ENCODE data around the gene EIF3L. TPM values are rescaled to one million over a fixed set of nuclear protein-coding genes. Genes with fewer than 3 reads are reported as not detected.

Gene EIF3L
- total and polyA plus RNA-seq, 9 of the 15 experiments (the other 6 are each of a cell fraction or from before 2014, with no cell fraction given): 257 to 699 (median 368) TPM

DNA sequence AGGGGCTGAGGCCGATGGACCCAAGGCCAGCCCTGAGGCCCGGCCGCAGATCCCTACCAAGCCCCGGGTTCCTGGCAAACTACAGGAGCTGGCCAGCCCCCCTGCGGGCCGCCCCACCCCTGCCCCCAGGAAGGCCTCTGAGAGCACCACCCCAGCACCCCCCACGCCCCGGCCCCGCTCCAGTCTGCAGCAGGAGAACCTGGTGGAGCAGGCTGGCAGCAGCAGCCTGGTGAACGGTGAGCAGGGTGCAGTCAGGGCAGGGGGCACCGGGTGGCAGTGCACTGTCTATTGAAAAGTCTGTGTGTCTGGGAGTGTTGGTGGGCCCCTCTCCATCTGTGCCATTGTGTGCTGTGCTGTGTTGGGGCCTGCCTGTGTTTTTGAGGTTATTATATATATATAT is 73.0 kb downstream of the EIF3L start (continued):
- TF ChIP-seq, protein P1, sequence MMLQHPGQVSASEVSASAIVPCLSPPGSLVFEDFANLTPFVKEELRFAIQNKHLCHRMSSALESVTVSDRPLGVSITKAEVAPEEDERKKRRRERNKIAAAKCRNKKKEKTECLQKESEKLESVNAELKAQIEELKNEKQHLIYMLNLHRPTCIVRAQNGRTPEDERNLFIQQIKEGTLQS (IDR thresholded peaks at IDR 0.05): no peak
- TF ChIP-seq, protein P1 (CRISPR knock-in tag; conservative IDR thresholded peaks at IDR 0.05): no peak
- TF ChIP-seq POLR3G (IDR thresholded peaks at IDR 0.05; ENCODE audit: extremely low read depth, insufficient read length, insufficient replicate concordance) (no peak), NFXL1 (CRISPR knock-in tag; IDR thresholded peaks at IDR 0.05) (no peak), CREBBP (IDR thresholded peaks at IDR 0.05; ENCODE audit: low read depth, low read length) (no peak), MBD2 (IDR thresholded peaks at IDR 0.05; ENCODE audit: borderline replicate concordance, low read depth) (no peak), HCFC1 (IDR thresholded peaks at IDR 0.05; ENCODE audit: low read depth, low read length) (no peak)
- TF ChIP-seq, protein P2, sequence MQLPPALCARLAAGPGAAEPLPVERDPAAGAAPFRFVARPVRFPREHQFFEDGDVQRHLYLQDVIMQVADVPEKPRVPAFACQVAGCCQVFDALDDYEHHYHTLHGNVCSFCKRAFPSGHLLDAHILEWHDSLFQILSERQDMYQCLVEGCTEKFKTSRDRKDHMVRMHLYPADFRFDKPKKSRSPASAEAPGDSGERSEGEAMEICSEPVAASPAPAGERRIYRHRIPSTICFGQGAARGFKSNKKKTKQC (CRISPR knock-in tag; IDR thresholded peaks at IDR 0.05): no peak

DNA sequence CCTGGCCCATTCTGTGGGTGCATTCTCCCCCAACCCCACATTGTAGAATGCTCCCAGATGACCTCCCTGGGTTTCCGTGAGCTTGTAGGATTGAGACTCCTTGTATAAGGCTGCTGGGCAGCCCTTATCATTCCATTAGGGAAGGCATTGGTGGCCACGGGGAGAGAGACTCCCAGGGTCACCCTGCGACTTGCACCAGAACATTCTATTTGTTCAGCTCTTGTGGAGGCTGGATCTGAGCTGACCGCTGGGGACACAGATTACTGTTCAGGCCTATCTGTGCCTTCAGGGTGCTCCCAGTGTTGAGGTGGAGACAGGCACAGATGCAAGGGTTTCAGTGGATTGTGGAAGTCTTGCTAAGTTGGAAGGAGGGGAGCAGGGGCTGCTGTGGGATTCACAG is 74.7 kb downstream of the EIF3L start:
- Histone ChIP-seq H3K79me2 (ENCODE audit: control insufficient read depth, insufficient read depth, low read length) (no peaks in the 10 kb centered on the region), H3K9me1 (ENCODE audit: control insufficient read depth, insufficient read depth, low read length) (no peaks in the 10 kb centered on the region), H3K36me3 (ENCODE audit: control insufficient read depth, insufficient read depth, low read length) (peaks cover 22% of the 10 kb centered on the region; the same call in 2 of the 3 replicates), H3K27me3 (ENCODE audit: control insufficient read depth in 2 of 2, insufficient read depth in 2 of 2, low read length in 2 of 2) (no peaks in the 10 kb centered on the region), H3K4me2 (ENCODE audit: insufficient read depth, low read length) (no peak overlapping the region), H2AFZ (ENCODE audit: low read depth, low read length) (no peak overlapping the region), H4K20me1 (replicated peaks; ENCODE audit: control insufficient read depth, insufficient read depth, low read length) (no peaks in the 10 kb centered on the region), H3K4me1 (replicated peaks in 1 of 2; ENCODE audit: control insufficient read depth in 2 of 2, insufficient read depth in 2 of 2, low read length in 2 of 2) (peaks cover 0 to 10% of the 10 kb centered on the region in 2 experiments; a peak in 1 of 5 replicates), H3K9me3 (replicated peaks; ENCODE audit: control insufficient read depth, insufficient read depth, low read depth, low read length) (no peaks in the 10 kb centered on the region), H3K4me3 (no peak overlapping the region), H3K9ac (ENCODE audit: insufficient read depth in 1 of 2, low read depth in 2 of 2, low read length in 2 of 2) (peak overlapping the region in 1 of 2 experiments; percentile 17; a peak in 2 of 4 replicates), H3K27ac (ENCODE audit: extremely low read depth, low read depth, low read length) (no peak overlapping the region)
- intact Hi-C loops (cut with micrococcal nuclease) (no loop called here), in situ Hi-C loops (cut with MboI) (no loop called here)
- no TSS peak for BruUV-seq (replicated peaks)
- ATAC-seq: no peak
- ChIA-PET CTCF (ENCODE audit: low intra/inter-chr PET ratio) (no interaction called here), POLR2A (no interaction called here)
- no peak for FAIRE-seq
- no peak for DNase-seq (ENCODE audit: extremely low read depth in 1 of 4, low spot score in 3 of 4)
- 62% methylated on average over 4 of the region's 4 CpGs for WGBS (ENCODE audit: insufficient coverage, low coverage, missing lambda C conversion rate)
- TF ChIP-seq KDM1A (IDR thresholded peaks at IDR 0.05) (no peak), ZNF239 (CRISPR knock-in tag; IDR thresholded peaks at IDR 0.05) (no peak), KAT8 (IDR thresholded peaks at IDR 0.05; ENCODE audit: low read depth) (no peak), HDAC1 (IDR thresholded peaks at IDR 0.05) (no peak), ZBED1 (IDR thresholded peaks at IDR 0.05) (no peak), JUNB (CRISPR knock-in tag; conservative IDR thresholded peaks at IDR 0.05) (no peak), CREB1 (IDR thresholded peaks at IDR 0.05) (no peak), CREB1 (CRISPR knock-in tag; IDR thresholded peaks at IDR 0.05) (no peak), ZNF124 (CRISPR knock-in tag; IDR thresholded peaks at IDR 0.05) (no peak)
- TF ChIP-seq, protein P3, sequence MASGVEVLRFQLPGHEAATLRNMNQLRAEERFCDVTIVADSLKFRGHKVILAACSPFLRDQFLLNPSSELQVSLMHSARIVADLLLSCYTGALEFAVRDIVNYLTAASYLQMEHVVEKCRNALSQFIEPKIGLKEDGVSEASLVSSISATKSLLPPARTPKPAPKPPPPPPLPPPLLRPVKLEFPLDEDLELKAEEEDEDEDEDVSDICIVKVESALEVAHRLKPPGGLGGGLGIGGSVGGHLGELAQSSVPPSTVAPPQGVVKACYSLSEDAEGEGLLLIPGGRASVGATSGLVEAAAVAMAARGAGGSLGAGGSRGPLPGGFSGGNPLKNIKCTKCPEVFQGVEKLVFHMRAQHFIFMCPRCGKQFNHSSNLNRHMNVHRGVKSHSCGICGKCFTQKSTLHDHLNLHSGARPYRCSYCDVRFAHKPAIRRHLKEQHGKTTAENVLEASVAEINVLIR (CRISPR knock-in tag; IDR thresholded peaks at IDR 0.05): no peak
- TF ChIP-seq, protein P4, sequence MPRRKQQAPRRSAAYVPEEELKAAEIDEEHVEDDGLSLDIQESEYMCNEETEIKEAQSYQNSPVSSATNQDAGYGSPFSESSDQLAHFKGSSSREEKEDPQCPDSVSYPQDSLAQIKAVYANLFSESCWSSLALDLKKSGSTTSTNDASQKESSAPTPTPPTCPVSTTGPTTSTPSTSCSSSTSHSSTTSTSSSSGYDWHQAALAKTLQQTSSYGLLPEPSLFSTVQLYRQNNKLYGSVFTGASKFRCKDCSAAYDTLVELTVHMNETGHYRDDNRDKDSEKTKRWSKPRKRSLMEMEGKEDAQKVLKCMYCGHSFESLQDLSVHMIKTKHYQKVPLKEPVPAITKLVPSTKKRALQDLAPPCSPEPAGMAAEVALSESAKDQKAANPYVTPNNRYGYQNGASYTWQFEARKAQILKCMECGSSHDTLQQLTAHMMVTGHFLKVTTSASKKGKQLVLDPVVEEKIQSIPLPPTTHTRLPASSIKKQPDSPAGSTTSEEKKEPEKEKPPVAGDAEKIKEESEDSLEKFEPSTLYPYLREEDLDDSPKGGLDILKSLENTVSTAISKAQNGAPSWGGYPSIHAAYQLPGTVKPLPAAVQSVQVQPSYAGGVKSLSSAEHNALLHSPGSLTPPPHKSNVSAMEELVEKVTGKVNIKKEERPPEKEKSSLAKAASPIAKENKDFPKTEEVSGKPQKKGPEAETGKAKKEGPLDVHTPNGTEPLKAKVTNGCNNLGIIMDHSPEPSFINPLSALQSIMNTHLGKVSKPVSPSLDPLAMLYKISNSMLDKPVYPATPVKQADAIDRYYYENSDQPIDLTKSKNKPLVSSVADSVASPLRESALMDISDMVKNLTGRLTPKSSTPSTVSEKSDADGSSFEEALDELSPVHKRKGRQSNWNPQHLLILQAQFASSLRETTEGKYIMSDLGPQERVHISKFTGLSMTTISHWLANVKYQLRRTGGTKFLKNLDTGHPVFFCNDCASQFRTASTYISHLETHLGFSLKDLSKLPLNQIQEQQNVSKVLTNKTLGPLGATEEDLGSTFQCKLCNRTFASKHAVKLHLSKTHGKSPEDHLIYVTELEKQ (CRISPR knock-in tag; IDR thresholded peaks at IDR 0.05): no peak

Data from K562 (cell line).